GM23338 (cell line): Measurements from ENCODE around the gene NT5DC3. TPM values are rescaled to one million over a fixed set of nuclear protein-coding genes. Genes with fewer than 3 reads are reported as not detected.

Experiments
- ATAC-seq: fragments of 200-7000 bp; cut with Tn5 transposase; 3 replicates; pipeline ENCODE4 v1.9.1; 2020
- DNase-seq: peaks from one replicate; pipeline ENCODE4 v3.0.0-alpha.2; 2015; ENCODE audit warnings: low spot score
- H2AFZ ChIP-seq: fragments of 200-600 bp; sonication (generic); 2 replicates; pipeline ENCODE4 v1.8.0; 2016; ENCODE audit warnings: antibody characterized with exemption, mild to moderate bottlenecking, moderate library complexity
- H3F3A ChIP-seq: fragments of 200-600 bp; sonication (generic); replicated peaks from 2 replicates; pipeline ENCODE4 v1.8.0; 2017; ENCODE audit warnings: antibody characterized with exemption, mixed run types, low read depth
- H3K27ac ChIP-seq: fragments of 200-600 bp; sonication (generic); 2 replicates; pipeline ENCODE4 v1.6.1; 2016; ENCODE audit warnings: low read depth
- H3K27me3 ChIP-seq: fragments of 200-600 bp; sonication (generic); 2 replicates; pipeline ENCODE4 v1.8.0; 2016; ENCODE audit warnings: mild to moderate bottlenecking, mixed run types, moderate library complexity; ENCODE audit not compliant: insufficient read depth
- H3K36me3 ChIP-seq: fragments of 200-600 bp; sonication (generic); 2 replicates; pipeline ENCODE4 v1.8.0; 2016; ENCODE audit warnings: mild to moderate bottlenecking; ENCODE audit not compliant: insufficient read depth
- H3K4me1 ChIP-seq: fragments of 200-600 bp; sonication (generic); 2 replicates; pipeline ENCODE4 v1.8.0; 2016; ENCODE audit warnings: mild to moderate bottlenecking, moderate library complexity; ENCODE audit not compliant: insufficient read depth
- H3K4me2 ChIP-seq: fragments of 200-600 bp; sonication (generic); 2 replicates; pipeline ENCODE4 v1.7.1; 2017; ENCODE audit warnings: mixed run types
- H3K4me3 ChIP-seq: fragments of 200-600 bp; sonication (generic); 2 replicates; pipeline ENCODE4 v1.6.1; 2016; ENCODE audit warnings: mixed run types
- H3K79me2 ChIP-seq: fragments of 200-600 bp; sonication (generic); replicated peaks from 2 replicates; pipeline ENCODE4 v1.8.0; 2017; ENCODE audit warnings: mild to moderate bottlenecking; ENCODE audit not compliant: insufficient read depth
- H3K9me2 ChIP-seq: fragments of 200-600 bp; sonication (generic); 2 replicates; pipeline ENCODE4 v1.8.0; 2017; ENCODE audit not compliant: insufficient read depth
- H4K20me1 ChIP-seq: fragments of 200-600 bp; sonication (generic); replicated peaks from 2 replicates; pipeline ENCODE4 v1.8.0; 2017; ENCODE audit warnings: mild to moderate bottlenecking; ENCODE audit not compliant: insufficient read depth
- H3K27ac Mint-ChIP-seq: 2 replicates; pipeline ENCODE4 v1.8.0; 2020; ENCODE audit warnings: inconsistent platforms, mild to moderate bottlenecking, moderate library complexity, mixed read lengths
- H3K27me3 Mint-ChIP-seq: 3 replicates; pipeline ENCODE4 v1.8.0; 2022; ENCODE audit warnings: low read depth, mild to moderate bottlenecking, moderate library complexity, mixed read lengths, inconsistent platforms; ENCODE audit not compliant: insufficient read depth, poor library complexity
- H3K36me3 Mint-ChIP-seq: 3 replicates; pipeline ENCODE4 v1.8.0; 2021; ENCODE audit warnings: low read depth, mild to moderate bottlenecking, inconsistent platforms, moderate library complexity, mixed read lengths
- H3K4me1 Mint-ChIP-seq: 3 replicates; pipeline ENCODE4 v1.8.0; 2020; ENCODE audit warnings: mild to moderate bottlenecking, inconsistent platforms, mixed read lengths
- H3K4me3 Mint-ChIP-seq: 3 replicates; pipeline ENCODE4 v1.8.0; 2021; ENCODE audit warnings: moderate library complexity, mild to moderate bottlenecking, inconsistent platforms, mixed read lengths
- H3K9me3 Mint-ChIP-seq: 3 replicates; pipeline ENCODE4 v1.8.0; 2020; ENCODE audit warnings: moderate library complexity, mild to moderate bottlenecking, inconsistent platforms, mixed read lengths
- CREB1 ChIP-seq: fragments of 250-450 bp; sonication (Bioruptor Pico); IDR thresholded peaks from 2 replicates; pipeline ENCODE4 v1.5.0; 2020; ENCODE audit warnings: low read depth, mild to moderate bottlenecking, moderate library complexity
- EZH2phosphoT487 ChIP-seq: fragments of 200-600 bp; sonication (generic); IDR thresholded peaks from one replicate; pipeline ENCODE4 v1.8.1; 2018; ENCODE audit warnings: antibody characterized with exemption; ENCODE audit not compliant: unreplicated experiment
- NANOG ChIP-seq: IDR thresholded peaks from 2 replicates; pipeline ENCODE4 v1.6.1; 2016; ENCODE audit warnings: antibody characterized with exemption, borderline replicate concordance
- POLR2AphosphoS5 ChIP-seq: IDR thresholded peaks from 2 replicates; pipeline ENCODE4 v1.6.1; 2016; ENCODE audit warnings: antibody characterized with exemption, low read depth
- STAT1 ChIP-seq: IDR thresholded peaks from one replicate; pipeline ENCODE4 v1.6.1; 2016; ENCODE audit warnings: antibody characterized with exemption; ENCODE audit not compliant: unreplicated experiment
- ZNF114 ChIP-seq: fragments of 250-450 bp; sonication (Bioruptor Pico); IDR thresholded peaks from 2 replicates; pipeline ENCODE4 v1.5.0; 2020; ENCODE audit warnings: mild to moderate bottlenecking, moderate library complexity
- polyA plus RNA-seq: library from polyadenylated mRNA; unstranded; fragments of >200 nt; fragmentation: Nextera tagmentation; extraction: Ambion mirVana; gene quantifications from 2 replicates; pipeline ENCODE4 v1.2.1, GENCODE V29; 2016
- total RNA-seq: library from RNA; depleted of rRNA; stranded (reverse); fragments of >200 nt; shearing (Covaris generic); gene quantifications from 2 replicates; pipeline ENCODE4 v1.2.3, GENCODE V29; 2014
- TF ChIP-seq, protein P1 (sequence below): IDR thresholded peaks from one replicate; pipeline ENCODE4 v1.6.1; 2018; ENCODE audit warnings: antibody characterized with exemption; ENCODE audit not compliant: unreplicated experiment
- TF ChIP-seq, protein P2 (sequence below), 2 experiments: fragments of 200-600 bp in 1 of 2; sonication (generic) in 1 of 2; conservative IDR thresholded peaks; 2 replicates each; pipeline versions ENCODE4 v1.5.1 to v1.6.1; 2016 to 2017; ENCODE audit warnings: antibody characterized with exemption in 2 of 2, low read depth in 2 of 2, mild to moderate bottlenecking in 2 of 2, moderate library complexity in 1 of 2
- TF ChIP-seq, protein P3 (sequence below): fragments of 250-450 bp; sonication (Bioruptor Pico); IDR thresholded peaks from 2 replicates; pipeline ENCODE4 v1.5.0; 2020; ENCODE audit warnings: mild to moderate bottlenecking, moderate library complexity
- TF ChIP-seq, protein P4 (sequence below): IDR thresholded peaks from 2 replicates; pipeline ENCODE4 v1.6.1; 2016; ENCODE audit warnings: antibody characterized with exemption

Gene NT5DC3
- total and polyA plus RNA-seq, 2 experiments from 2014 or later = 2.2 to 12.5 TPM

DNA sequence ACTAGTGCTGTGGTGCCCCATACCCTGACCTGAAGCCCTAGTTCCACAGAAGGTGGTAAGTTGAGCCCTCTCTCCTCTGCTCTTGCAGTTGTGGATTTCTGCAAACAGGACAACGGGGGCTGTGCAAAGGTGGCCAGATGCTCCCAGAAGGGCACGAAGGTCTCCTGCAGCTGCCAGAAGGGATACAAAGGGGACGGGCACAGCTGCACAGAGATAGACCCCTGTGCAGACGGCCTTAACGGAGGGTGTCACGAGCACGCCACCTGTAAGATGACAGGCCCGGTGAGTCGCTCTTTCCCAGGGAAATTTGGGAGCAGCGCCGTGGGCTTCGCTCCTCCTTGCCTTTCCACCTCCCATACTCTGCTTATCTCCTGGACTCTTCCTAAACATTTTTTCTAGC lies 92.2 kb downstream of the NT5DC3 start (continued):
- TF ChIP-seq ZNF114 (CRISPR knock-in tag) = no peak
- TF ChIP-seq, protein P1, sequence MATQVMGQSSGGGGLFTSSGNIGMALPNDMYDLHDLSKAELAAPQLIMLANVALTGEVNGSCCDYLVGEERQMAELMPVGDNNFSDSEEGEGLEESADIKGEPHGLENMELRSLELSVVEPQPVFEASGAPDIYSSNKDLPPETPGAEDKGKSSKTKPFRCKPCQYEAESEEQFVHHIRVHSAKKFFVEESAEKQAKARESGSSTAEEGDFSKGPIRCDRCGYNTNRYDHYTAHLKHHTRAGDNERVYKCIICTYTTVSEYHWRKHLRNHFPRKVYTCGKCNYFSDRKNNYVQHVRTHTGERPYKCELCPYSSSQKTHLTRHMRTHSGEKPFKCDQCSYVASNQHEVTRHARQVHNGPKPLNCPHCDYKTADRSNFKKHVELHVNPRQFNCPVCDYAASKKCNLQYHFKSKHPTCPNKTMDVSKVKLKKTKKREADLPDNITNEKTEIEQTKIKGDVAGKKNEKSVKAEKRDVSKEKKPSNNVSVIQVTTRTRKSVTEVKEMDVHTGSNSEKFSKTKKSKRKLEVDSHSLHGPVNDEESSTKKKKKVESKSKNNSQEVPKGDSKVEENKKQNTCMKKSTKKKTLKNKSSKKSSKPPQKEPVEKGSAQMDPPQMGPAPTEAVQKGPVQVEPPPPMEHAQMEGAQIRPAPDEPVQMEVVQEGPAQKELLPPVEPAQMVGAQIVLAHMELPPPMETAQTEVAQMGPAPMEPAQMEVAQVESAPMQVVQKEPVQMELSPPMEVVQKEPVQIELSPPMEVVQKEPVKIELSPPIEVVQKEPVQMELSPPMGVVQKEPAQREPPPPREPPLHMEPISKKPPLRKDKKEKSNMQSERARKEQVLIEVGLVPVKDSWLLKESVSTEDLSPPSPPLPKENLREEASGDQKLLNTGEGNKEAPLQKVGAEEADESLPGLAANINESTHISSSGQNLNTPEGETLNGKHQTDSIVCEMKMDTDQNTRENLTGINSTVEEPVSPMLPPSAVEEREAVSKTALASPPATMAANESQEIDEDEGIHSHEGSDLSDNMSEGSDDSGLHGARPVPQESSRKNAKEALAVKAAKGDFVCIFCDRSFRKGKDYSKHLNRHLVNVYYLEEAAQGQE = no peak
- TF ChIP-seq, protein P2, sequence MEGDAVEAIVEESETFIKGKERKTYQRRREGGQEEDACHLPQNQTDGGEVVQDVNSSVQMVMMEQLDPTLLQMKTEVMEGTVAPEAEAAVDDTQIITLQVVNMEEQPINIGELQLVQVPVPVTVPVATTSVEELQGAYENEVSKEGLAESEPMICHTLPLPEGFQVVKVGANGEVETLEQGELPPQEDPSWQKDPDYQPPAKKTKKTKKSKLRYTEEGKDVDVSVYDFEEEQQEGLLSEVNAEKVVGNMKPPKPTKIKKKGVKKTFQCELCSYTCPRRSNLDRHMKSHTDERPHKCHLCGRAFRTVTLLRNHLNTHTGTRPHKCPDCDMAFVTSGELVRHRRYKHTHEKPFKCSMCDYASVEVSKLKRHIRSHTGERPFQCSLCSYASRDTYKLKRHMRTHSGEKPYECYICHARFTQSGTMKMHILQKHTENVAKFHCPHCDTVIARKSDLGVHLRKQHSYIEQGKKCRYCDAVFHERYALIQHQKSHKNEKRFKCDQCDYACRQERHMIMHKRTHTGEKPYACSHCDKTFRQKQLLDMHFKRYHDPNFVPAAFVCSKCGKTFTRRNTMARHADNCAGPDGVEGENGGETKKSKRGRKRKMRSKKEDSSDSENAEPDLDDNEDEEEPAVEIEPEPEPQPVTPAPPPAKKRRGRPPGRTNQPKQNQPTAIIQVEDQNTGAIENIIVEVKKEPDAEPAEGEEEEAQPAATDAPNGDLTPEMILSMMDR (conservative IDR thresholded peaks at IDR 0.05; ENCODE audit: low read depth in 2 of 2) = no peak

DNA sequence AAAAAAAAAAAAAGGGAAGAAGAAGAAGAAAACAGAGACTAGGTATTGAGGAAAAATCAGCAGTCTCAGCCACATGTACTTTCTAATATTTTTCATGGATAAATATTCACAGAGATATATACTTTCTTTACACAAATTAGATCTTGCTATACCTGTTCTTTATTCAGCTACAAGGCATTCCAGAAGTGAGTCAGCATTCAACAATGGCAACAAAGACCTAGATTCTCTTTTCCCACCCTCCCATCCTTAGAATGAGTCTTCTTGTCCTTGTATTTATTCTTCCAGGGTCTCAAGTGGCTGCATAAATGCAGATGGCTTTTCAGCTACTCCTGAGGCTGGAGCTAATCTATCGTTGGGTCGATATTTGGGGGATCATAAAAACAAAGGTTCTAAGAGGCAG lies 93.0 kb downstream of the NT5DC3 start:
- H3K4me1 ChIP-seq = no peaks in the 10 kb centered on the region
- no peak overlapping the region for H3K4me3 Mint-ChIP-seq
- no peaks in the 10 kb centered on the region for H3K36me3 ChIP-seq
- H4K20me1 ChIP-seq = no peaks in the 10 kb centered on the region
- H3K27me3 ChIP-seq = no peaks in the 10 kb centered on the region
- H3K9me3 Mint-ChIP-seq = peaks cover 3% of the 10 kb centered on the region; the same call in 2 of the 3 replicates
- H3K4me3 ChIP-seq = no peak overlapping the region
- peaks cover 4% of the 10 kb centered on the region for H3K27me3 Mint-ChIP-seq
- no peaks in the 10 kb centered on the region for H3K79me2 ChIP-seq
- H3K36me3 Mint-ChIP-seq = no peaks in the 10 kb centered on the region
- H3F3A ChIP-seq = no peaks in the 10 kb centered on the region
- H3K4me1 Mint-ChIP-seq = peaks cover 7% of the 10 kb centered on the region; the same call in 2 of the 3 replicates
- DNase-seq (no peak), ATAC-seq (no peak)
- H3K9me2 ChIP-seq = no peaks in the 10 kb centered on the region
- H3K4me2 ChIP-seq = no peak overlapping the region
- no peak for TF ChIP-seq CREB1 (CRISPR knock-in tag)
- no peak for TF ChIP-seq NANOG
- no peak for TF ChIP-seq EZH2phosphoT487
- no peak for TF ChIP-seq POLR2AphosphoS5
- TF ChIP-seq, protein P3, sequence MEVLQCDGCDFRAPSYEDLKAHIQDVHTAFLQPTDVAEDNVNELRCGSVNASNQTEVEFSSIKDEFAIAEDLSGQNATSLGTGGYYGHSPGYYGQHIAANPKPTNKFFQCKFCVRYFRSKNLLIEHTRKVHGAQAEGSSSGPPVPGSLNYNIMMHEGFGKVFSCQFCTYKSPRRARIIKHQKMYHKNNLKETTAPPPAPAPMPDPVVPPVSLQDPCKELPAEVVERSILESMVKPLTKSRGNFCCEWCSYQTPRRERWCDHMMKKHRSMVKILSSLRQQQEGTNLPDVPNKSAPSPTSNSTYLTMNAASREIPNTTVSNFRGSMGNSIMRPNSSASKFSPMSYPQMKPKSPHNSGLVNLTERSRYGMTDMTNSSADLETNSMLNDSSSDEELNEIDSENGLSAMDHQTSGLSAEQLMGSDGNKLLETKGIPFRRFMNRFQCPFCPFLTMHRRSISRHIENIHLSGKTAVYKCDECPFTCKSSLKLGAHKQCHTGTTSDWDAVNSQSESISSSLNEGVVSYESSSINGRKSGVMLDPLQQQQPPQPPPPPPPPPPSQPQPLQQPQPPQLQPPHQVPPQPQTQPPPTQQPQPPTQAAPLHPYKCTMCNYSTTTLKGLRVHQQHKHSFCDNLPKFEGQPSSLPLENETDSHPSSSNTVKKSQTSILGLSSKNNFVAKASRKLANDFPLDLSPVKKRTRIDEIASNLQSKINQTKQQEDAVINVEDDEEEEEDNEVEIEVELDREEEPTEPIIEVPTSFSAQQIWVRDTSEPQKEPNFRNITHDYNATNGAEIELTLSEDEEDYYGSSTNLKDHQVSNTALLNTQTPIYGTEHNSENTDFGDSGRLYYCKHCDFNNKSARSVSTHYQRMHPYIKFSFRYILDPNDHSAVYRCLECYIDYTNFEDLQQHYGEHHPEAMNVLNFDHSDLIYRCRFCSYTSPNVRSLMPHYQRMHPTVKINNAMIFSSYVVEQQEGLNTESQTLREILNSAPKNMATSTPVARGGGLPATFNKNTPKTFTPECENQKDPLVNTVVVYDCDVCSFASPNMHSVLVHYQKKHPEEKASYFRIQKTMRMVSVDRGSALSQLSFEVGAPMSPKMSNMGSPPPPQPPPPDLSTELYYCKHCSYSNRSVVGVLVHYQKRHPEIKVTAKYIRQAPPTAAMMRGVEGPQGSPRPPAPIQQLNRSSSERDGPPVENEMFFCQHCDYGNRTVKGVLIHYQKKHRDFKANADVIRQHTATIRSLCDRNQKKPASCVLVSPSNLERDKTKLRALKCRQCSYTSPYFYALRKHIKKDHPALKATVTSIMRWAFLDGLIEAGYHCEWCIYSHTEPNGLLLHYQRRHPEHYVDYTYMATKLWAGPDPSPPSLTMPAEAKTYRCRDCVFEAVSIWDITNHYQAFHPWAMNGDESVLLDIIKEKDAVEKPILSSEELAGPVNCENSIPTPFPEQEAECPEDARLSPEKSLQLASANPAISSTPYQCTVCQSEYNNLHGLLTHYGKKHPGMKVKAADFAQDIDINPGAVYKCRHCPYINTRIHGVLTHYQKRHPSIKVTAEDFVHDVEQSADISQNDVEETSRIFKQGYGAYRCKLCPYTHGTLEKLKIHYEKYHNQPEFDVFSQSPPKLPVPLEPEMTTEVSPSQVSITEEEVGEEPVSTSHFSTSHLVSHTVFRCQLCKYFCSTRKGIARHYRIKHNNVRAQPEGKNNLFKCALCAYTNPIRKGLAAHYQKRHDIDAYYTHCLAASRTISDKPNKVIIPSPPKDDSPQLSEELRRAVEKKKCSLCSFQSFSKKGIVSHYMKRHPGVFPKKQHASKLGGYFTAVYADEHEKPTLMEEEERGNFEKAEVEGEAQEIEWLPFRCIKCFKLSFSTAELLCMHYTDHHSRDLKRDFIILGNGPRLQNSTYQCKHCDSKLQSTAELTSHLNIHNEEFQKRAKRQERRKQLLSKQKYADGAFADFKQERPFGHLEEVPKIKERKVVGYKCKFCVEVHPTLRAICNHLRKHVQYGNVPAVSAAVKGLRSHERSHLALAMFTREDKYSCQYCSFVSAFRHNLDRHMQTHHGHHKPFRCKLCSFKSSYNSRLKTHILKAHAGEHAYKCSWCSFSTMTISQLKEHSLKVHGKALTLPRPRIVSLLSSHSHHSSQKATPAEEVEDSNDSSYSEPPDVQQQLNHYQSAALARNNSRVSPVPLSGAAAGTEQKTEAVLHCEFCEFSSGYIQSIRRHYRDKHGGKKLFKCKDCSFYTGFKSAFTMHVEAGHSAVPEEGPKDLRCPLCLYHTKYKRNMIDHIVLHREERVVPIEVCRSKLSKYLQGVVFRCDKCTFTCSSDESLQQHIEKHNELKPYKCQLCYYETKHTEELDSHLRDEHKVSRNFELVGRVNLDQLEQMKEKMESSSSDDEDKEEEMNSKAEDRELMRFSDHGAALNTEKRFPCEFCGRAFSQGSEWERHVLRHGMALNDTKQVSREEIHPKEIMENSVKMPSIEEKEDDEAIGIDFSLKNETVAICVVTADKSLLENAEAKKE (CRISPR knock-in tag) = no peak
- TF ChIP-seq, protein P4, sequence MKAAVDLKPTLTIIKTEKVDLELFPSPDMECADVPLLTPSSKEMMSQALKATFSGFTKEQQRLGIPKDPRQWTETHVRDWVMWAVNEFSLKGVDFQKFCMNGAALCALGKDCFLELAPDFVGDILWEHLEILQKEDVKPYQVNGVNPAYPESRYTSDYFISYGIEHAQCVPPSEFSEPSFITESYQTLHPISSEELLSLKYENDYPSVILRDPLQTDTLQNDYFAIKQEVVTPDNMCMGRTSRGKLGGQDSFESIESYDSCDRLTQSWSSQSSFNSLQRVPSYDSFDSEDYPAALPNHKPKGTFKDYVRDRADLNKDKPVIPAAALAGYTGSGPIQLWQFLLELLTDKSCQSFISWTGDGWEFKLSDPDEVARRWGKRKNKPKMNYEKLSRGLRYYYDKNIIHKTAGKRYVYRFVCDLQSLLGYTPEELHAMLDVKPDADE = no peak
- TF ChIP-seq STAT1 = no peak
- TF ChIP-seq ZNF114 (CRISPR knock-in tag) = no peak
- TF ChIP-seq, protein P2 (conservative IDR thresholded peaks at IDR 0.05; ENCODE audit: low read depth in 2 of 2) = no peak
- no peak overlapping the region for H3K27ac ChIP-seq
- H3K27ac Mint-ChIP-seq = no peak overlapping the region
- H2AFZ ChIP-seq = no peak overlapping the region
